ENCODE measurements around the gene CTNNA3. TPM values are rescaled to one million over a fixed set of nuclear protein-coding genes. Genes with fewer than 3 reads are reported as not detected.

The CTNNA3 gene
- total and polyA plus RNA-seq, 4 experiments from 2014 or later, result not detected

GRCh38 chr10:66892871-66893270, 803.1 kb downstream of the CTNNA3 start:
- Mint-ChIP-seq H3K9me3 (peaks cover 0 to 6% (median 2%) of the 10 kb centered on the region in 8 donors), H3K4me3 (no peak overlapping the region), H3K27ac (no peak overlapping the region), H3K27me3 (peaks cover 0 to 2% of the 10 kb centered on the region in 2 donors), H3K36me3 (no peaks in the 10 kb centered on the region), H3K4me1 (no peaks in the 10 kb centered on the region)
- H3K27ac ChIP-seq (ENCODE audit: low read depth, low read length), result no peak overlapping the region
- ChIA-PET CTCF (ENCODE audit: partially characterized antibody) (no interaction called here), POLR2A (ENCODE audit: partially characterized antibody) (no interaction called here)
- H3K4me3 ChIP-seq (ENCODE audit: low read length in 2 of 2), result no peak overlapping the region
- no peaks in the 10 kb centered on the region for H3K9me3 ChIP-seq (ENCODE audit: control insufficient read depth in 1 of 2, low read length in 2 of 2)
- no peak for DNase-seq
- H3K36me3 ChIP-seq (ENCODE audit: insufficient read depth, low read length), result no peaks in the 10 kb centered on the region
- H3K27me3 ChIP-seq (ENCODE audit: insufficient read depth, low read length), result no peaks in the 10 kb centered on the region
- intact Hi-C loops (cut with micrococcal nuclease), result no loop called here
- H3K4me1 ChIP-seq (ENCODE audit: insufficient read depth, low read length), result no peaks in the 10 kb centered on the region

GRCh38 chr10:66888237-66888636, 807.8 kb downstream of the CTNNA3 start:
- CTCF ChIA-PET (ENCODE audit: partially characterized antibody), result no interaction called here
- Histone ChIP-seq H3K27me3 (ENCODE audit: insufficient read depth, low read length) (no peaks in the 10 kb centered on the region), H3K4me1 (ENCODE audit: insufficient read depth, low read length) (no peaks in the 10 kb centered on the region), H3K4me3 (ENCODE audit: low read length in 2 of 2) (no peak overlapping the region), H3K9me3 (ENCODE audit: control insufficient read depth in 1 of 2, low read length in 2 of 2) (no peaks in the 10 kb centered on the region), H3K36me3 (ENCODE audit: insufficient read depth, low read length) (no peaks in the 10 kb centered on the region), H3K27ac (ENCODE audit: low read depth, low read length) (no peak overlapping the region)
- no peaks in the 10 kb centered on the region for H3K36me3 Mint-ChIP-seq
- no peak for DNase-seq
- peaks cover 0 to 2% of the 10 kb centered on the region in 2 donors for H3K27me3 Mint-ChIP-seq
- no peak overlapping the region for H3K27ac Mint-ChIP-seq
- H3K4me1 Mint-ChIP-seq, result no peaks in the 10 kb centered on the region
- POLR2A ChIA-PET (ENCODE audit: partially characterized antibody), result no interaction called here
- H3K9me3 Mint-ChIP-seq, result peaks cover 0 to 4% (median under 1%) of the 10 kb centered on the region in 8 donors
- intact Hi-C loops (cut with micrococcal nuclease), result no loop called here
- H3K4me3 Mint-ChIP-seq, result no peak overlapping the region

GRCh38 chr10:66886848-66887247, 809.1 kb downstream of the CTNNA3 start:
- ChIA-PET CTCF (ENCODE audit: partially characterized antibody) (no interaction called here), POLR2A (ENCODE audit: partially characterized antibody) (no interaction called here)
- Mint-ChIP-seq H3K27me3 (peaks cover 0 to 2% of the 10 kb centered on the region in 2 donors), H3K9me3 (peaks cover 0 to 4% (median under 1%) of the 10 kb centered on the region in 8 donors), H3K27ac (no peak overlapping the region), H3K4me3 (no peak overlapping the region), H3K4me1 (no peaks in the 10 kb centered on the region), H3K36me3 (no peaks in the 10 kb centered on the region)
- DNase-seq, result no peak
- Histone ChIP-seq H3K36me3 (ENCODE audit: insufficient read depth, low read length) (no peaks in the 10 kb centered on the region), H3K27me3 (ENCODE audit: insufficient read depth, low read length) (no peaks in the 10 kb centered on the region), H3K27ac (ENCODE audit: low read depth, low read length) (no peak overlapping the region), H3K4me1 (ENCODE audit: insufficient read depth, low read length) (no peaks in the 10 kb centered on the region), H3K4me3 (ENCODE audit: low read length in 2 of 2) (no peak overlapping the region), H3K9me3 (ENCODE audit: control insufficient read depth in 1 of 2, low read length in 2 of 2) (no peaks in the 10 kb centered on the region)
- intact Hi-C loops (cut with micrococcal nuclease), result no loop called here

GRCh38 chr10:66882271-66882670, 813.7 kb downstream of the CTNNA3 start:
- Mint-ChIP-seq H3K27ac (no peak overlapping the region), H3K4me1 (no peaks in the 10 kb centered on the region), H3K27me3 (no peaks in the 10 kb centered on the region), H3K36me3 (no peaks in the 10 kb centered on the region), H3K4me3 (no peak overlapping the region), H3K9me3 (peaks cover 0 to 2% (median 0%) of the 10 kb centered on the region in 8 donors)
- Histone ChIP-seq H3K9me3 (ENCODE audit: control insufficient read depth in 1 of 2, low read length in 2 of 2) (no peaks in the 10 kb centered on the region), H3K27ac (ENCODE audit: low read depth, low read length) (no peak overlapping the region), H3K4me1 (ENCODE audit: insufficient read depth, low read length) (no peaks in the 10 kb centered on the region), H3K27me3 (ENCODE audit: insufficient read depth, low read length) (no peaks in the 10 kb centered on the region), H3K36me3 (ENCODE audit: insufficient read depth, low read length) (no peaks in the 10 kb centered on the region), H3K4me3 (ENCODE audit: low read length in 2 of 2) (no peak overlapping the region)
- intact Hi-C loops (cut with micrococcal nuclease), result no loop called here
- DNase-seq, result no peak
- ChIA-PET CTCF (ENCODE audit: partially characterized antibody) (no interaction called here), POLR2A (ENCODE audit: partially characterized antibody) (no interaction called here)

GRCh38 chr10:66881814-66882213, 814.2 kb downstream of the CTNNA3 start:
- Histone ChIP-seq H3K27ac (ENCODE audit: low read depth, low read length) (no peak overlapping the region), H3K4me3 (ENCODE audit: low read length in 2 of 2) (no peak overlapping the region), H3K36me3 (ENCODE audit: insufficient read depth, low read length) (no peaks in the 10 kb centered on the region), H3K27me3 (ENCODE audit: insufficient read depth, low read length) (no peaks in the 10 kb centered on the region), H3K4me1 (ENCODE audit: insufficient read depth, low read length) (no peaks in the 10 kb centered on the region), H3K9me3 (ENCODE audit: control insufficient read depth in 1 of 2, low read length in 2 of 2) (no peaks in the 10 kb centered on the region)
- intact Hi-C loops (cut with micrococcal nuclease), result no loop called here
- CTCF ChIA-PET (ENCODE audit: partially characterized antibody), result no interaction called here
- POLR2A ChIA-PET (ENCODE audit: partially characterized antibody), result no interaction called here
- Mint-ChIP-seq H3K36me3 (no peaks in the 10 kb centered on the region), H3K4me3 (no peak overlapping the region), H3K27ac (no peak overlapping the region), H3K27me3 (peaks cover 0 to 2% of the 10 kb centered on the region in 2 donors), H3K4me1 (no peaks in the 10 kb centered on the region), H3K9me3 (peaks cover 0 to 2% (median 0%) of the 10 kb centered on the region in 8 donors)
- no peak for DNase-seq

GRCh38 chr10:66880826-66881225, 815.2 kb downstream of the CTNNA3 start:
- Mint-ChIP-seq H3K4me3 (no peak overlapping the region), H3K4me1 (no peaks in the 10 kb centered on the region), H3K9me3 (peaks cover 0 to 2% (median 0%) of the 10 kb centered on the region in 8 donors), H3K27ac (no peak overlapping the region), H3K36me3 (no peaks in the 10 kb centered on the region), H3K27me3 (peaks cover 0 to 2% of the 10 kb centered on the region in 2 donors)
- DNase-seq, result no peak
- Histone ChIP-seq H3K9me3 (ENCODE audit: control insufficient read depth in 1 of 2, low read length in 2 of 2) (no peaks in the 10 kb centered on the region), H3K36me3 (ENCODE audit: insufficient read depth, low read length) (no peaks in the 10 kb centered on the region), H3K27ac (ENCODE audit: low read depth, low read length) (no peak overlapping the region), H3K4me1 (ENCODE audit: insufficient read depth, low read length) (no peaks in the 10 kb centered on the region), H3K27me3 (ENCODE audit: insufficient read depth, low read length) (no peaks in the 10 kb centered on the region), H3K4me3 (ENCODE audit: low read length in 2 of 2) (no peak overlapping the region)
- POLR2A ChIA-PET (ENCODE audit: partially characterized antibody), result no interaction called here
- intact Hi-C loops (cut with micrococcal nuclease), result no loop called here
- CTCF ChIA-PET (ENCODE audit: partially characterized antibody), result no interaction called here

- POLR2A ChIA-PET (ENCODE audit: partially characterized antibody), result no interaction called here
- Mint-ChIP-seq H3K27ac (no peak overlapping the region), H3K9me3 (peaks cover 0 to 2% (median 0%) of the 10 kb centered on the region in 8 donors), H3K27me3 (peaks cover 0 to 2% of the 10 kb centered on the region in 2 donors), H3K4me3 (no peak overlapping the region), H3K36me3 (no peaks in the 10 kb centered on the region), H3K4me1 (no peaks in the 10 kb centered on the region)
- Histone ChIP-seq H3K4me1 (ENCODE audit: insufficient read depth, low read length) (no peaks in the 10 kb centered on the region), H3K27ac (ENCODE audit: low read depth, low read length) (no peak overlapping the region), H3K4me3 (ENCODE audit: low read length in 2 of 2) (no peak overlapping the region), H3K27me3 (ENCODE audit: insufficient read depth, low read length) (no peaks in the 10 kb centered on the region), H3K9me3 (ENCODE audit: control insufficient read depth in 1 of 2, low read length in 2 of 2) (no peaks in the 10 kb centered on the region), H3K36me3 (ENCODE audit: insufficient read depth, low read length) (no peaks in the 10 kb centered on the region)
- CTCF ChIA-PET (ENCODE audit: partially characterized antibody), result no interaction called here
- DNase-seq, result no peak
- intact Hi-C loops (cut with micrococcal nuclease), result no loop called here
Measured at GRCh38 chr10:66880292-66880691, 815.7 kb downstream of the CTNNA3 start.

- H3K27me3 ChIP-seq (ENCODE audit: insufficient read depth, low read length), result no peaks in the 10 kb centered on the region
- Mint-ChIP-seq H3K27ac (peak overlapping the region in 1 of 7 donors; percentile 22), H3K27me3 (peaks cover 0 to 2% of the 10 kb centered on the region in 2 donors), H3K4me1 (no peaks in the 10 kb centered on the region), H3K4me3 (no peak overlapping the region), H3K36me3 (no peaks in the 10 kb centered on the region), H3K9me3 (peaks cover 0 to 2% (median 0%) of the 10 kb centered on the region in 8 donors)
- no peak overlapping the region for H3K27ac ChIP-seq (ENCODE audit: low read depth, low read length)
- ChIA-PET POLR2A (ENCODE audit: partially characterized antibody) (no interaction called here), CTCF (ENCODE audit: partially characterized antibody) (no interaction called here)
- DNase-seq, result no peak
- H3K4me1 ChIP-seq (ENCODE audit: insufficient read depth, low read length), result no peaks in the 10 kb centered on the region
- no peaks in the 10 kb centered on the region for H3K9me3 ChIP-seq (ENCODE audit: control insufficient read depth in 1 of 2, low read length in 2 of 2)
- H3K36me3 ChIP-seq (ENCODE audit: insufficient read depth, low read length), result no peaks in the 10 kb centered on the region
- H3K4me3 ChIP-seq (ENCODE audit: low read length in 2 of 2), result no peak overlapping the region
- intact Hi-C loops (cut with micrococcal nuclease), result no loop called here
Measured at GRCh38 chr10:66877361-66877760, 818.6 kb downstream of the CTNNA3 start.
